GM18870 (cell line): ENCODE data around the gene ARHGAP26.

Experiments used
- ATAC-seq: cut with Tn5 transposase; IDR thresholded peaks from one replicate; pipeline ENCODE4 v1.9.1; 2021; ENCODE audit warnings: moderate library complexity; ENCODE audit not compliant: unreplicated experiment

The ARHGAP26 gene

GRCh38 chr5:142870532-142871362 is 100.6 kb downstream of the ARHGAP26 start:
- ATAC-seq: no peak

DNA sequence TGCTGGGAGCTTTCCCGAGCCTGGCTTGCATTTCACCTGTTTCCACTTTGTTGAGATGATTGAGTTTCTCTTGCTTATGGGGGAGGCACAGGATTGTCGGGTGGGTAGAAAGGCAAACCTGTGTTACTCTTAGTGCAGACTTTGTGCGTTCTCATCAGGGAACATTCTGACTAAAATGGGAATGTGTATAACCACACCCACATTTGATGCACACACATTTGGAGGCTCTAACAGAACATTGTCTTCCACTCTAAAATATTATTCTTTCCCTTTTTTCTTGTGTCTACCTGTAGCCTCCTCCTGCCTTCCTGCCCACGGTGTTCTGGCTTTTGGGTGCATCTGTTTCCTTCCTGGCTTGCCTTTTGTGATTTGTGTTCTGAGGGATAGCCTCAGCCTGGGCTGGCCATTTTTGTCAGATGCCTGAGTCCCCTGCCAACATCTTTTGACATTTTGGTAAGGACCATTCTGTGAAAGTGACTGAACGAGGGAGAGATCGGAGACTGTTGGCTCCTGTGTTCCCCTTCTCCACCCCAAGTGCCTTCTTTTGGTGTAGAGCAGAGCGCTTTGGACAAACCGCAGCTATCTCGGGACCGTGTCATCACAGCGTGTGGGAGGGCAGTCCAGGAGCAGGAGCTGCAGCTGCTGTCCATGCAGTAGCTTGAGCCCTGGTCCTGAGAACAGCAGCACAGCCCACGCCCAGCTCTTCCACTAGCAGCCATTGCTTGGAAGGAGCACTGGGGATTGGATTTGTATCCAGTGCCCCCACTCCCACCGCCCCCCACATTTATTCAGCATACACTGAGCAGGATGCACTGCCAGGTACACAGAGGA is 101.4 kb downstream of the ARHGAP26 start:
- no peak for ATAC-seq

GRCh38 chr5:142872217-142872616 is 102.0 kb downstream of the ARHGAP26 start:
- no peak for ATAC-seq

DNA sequence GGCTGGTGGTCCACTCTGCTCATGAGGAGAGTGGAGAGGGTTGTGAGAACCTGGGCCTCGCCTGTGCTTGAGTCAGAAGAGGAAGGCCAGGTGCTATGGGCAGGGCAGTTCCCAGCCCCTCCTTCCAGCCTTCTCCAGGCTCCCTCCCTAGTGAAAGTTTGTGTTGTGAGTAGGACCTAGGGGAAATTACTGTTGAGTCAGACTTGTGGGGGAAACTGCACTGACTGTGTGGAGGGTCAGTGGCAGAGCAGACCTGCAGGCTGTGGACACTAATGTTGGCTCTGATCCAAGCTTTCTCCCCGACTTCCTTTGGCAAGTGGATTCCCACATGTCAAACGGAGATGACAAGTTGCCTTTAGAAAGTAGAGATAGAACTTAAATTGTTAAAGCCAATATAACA is 102.6 kb downstream of the ARHGAP26 start:
- ATAC-seq: no peak

DNA sequence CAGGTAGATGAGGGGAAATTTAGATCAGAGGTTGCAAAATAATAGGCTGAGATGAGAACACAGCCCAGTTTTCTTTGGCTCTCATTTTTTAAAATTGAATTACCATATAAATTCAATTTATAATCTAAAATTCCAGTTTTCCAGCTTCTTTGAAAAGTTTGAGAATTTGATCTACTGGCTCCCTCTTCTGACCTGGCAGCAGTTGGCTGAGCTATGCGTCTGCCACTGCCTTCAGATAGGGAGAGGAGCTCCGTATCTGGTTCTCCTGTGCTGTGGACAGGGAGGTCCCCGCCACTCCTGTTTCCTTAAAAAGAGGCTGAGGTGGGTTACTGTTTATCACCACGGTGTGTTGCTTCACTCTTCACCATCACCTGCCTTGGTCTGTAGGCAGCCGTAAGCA is 103.7 kb downstream of the ARHGAP26 start:
- ATAC-seq: no peak

DNA sequence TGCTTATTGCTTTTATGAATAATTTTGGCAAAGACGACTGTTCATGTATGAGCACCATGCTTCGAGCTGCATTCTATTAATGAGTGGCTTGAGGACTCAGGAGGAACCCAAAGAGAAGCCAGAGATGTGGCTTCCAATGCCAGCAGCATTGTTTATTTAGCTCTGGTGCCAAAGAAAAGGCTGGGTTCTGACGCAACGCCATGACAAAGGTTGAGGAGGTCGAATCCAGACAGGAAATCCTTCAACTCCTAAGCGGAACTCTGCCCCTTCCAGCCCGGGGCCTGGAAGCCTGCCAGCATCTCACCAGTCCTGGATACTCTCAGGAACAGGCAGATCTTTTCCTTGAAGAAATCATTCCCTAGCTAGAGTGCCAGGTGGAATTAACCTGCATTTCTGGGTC is 104.4 kb downstream of the ARHGAP26 start:
- ATAC-seq: no peak

- ATAC-seq: no peak
Measured at GRCh38 chr5:142875936-142876335, 105.8 kb downstream of the ARHGAP26 start.

DNA sequence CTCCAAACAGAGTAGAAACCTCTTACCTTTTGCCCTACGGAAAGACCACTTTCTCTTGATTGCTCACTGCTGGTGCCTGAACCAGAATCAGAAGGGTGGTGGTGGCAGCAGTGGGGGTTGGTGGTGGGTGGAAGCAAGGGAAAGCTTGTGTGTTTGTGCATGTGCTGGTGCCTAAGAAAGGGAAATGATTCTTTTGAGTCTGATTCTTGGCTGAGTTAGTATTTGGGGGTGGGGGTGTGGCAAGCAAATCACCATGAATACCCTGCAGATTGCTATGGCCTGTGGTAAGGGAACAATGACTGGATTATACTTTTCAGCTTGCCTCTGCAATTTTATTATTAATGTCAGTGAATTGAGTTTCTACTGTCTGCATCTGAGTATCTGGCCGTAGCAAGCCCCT is 106.6 kb downstream of the ARHGAP26 start:
- ATAC-seq: no peak

DNA sequence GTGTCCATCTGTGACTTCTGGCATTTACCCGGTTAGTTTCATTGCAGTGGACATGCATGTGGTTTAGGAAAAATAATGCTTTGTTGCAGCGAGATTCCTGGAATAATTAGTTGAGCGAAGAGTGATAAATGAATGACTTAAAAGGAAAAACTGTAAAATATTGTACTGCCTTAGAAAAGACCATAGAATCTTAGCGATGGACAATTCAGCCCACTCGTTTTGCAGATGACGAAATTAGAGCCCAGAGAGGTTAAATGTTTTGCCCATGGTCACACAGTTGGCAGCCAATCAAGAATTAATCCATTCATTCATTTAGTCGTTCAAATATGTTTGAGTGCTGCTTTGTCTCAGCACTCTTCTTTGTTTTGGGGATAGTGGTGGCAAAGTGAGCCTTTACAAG is 107.9 kb downstream of the ARHGAP26 start:
- no peak for ATAC-seq

- no peak for ATAC-seq
Measured at GRCh38 chr5:142878638-142879037, 108.5 kb downstream of the ARHGAP26 start.

- no peak for ATAC-seq
Measured at GRCh38 chr5:142881076-142881783, 111.1 kb downstream of the ARHGAP26 start.

DNA sequence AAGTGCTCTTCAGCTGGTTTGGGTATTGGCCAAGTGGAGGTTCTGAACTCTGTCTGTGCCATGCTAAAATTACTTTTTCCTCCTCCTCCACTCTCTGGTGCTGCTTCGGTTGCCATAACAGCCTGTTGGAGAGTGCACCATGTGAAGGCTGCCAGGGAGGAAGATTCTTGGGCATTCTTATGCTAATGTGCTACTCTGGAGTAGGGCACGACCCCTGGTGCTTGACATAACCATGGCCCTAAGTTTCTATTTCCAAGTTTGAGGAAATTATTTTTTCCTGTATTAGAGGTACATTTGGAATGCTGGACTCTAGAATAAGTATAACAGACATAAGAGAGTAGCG is 111.6 kb downstream of the ARHGAP26 start:
- no peak for ATAC-seq

DNA sequence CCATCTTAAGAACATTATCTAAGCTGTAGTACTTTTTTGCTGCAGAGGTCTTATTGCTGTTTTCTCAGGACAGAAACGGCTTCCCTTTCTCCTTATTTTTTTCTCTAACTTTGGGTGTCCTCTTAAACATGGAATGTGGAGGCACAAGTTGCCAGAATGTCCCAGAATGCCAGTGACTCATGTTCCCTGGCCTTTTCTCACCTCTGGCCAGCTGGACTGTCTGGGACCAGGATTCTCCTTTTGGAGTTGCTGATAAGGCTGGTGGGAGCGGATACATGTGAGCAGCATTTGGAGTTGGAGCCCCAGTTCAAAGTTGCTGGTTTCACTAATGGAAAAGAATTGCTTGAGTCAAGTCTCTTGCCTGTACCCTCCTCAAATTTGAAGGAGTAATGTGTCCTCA is 112.8 kb downstream of the ARHGAP26 start:
- ATAC-seq: no peak

- no peak for ATAC-seq
Measured at GRCh38 chr5:142883438-142883837, 113.3 kb downstream of the ARHGAP26 start.

GRCh38 chr5:142884029-142884428 is 113.9 kb downstream of the ARHGAP26 start:
- ATAC-seq: no peak

DNA sequence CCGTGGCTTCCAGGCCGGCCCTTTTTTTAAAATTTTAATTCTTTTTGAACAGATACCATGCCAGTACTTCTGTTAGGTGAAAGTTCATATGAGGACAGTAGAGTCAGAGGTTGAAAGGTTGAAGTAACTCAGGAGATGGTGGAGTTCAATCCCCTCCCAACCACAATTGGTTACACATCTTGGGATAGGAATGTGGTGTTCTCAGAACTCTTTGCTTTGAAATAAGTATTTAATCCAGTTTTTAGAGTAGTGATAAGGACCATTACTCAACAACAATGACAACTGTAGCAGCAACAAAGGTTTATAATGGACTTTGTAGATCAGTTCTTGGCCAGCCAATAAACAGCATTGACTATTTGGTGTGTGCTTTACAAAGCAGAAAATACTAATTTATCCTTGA is 116.0 kb downstream of the ARHGAP26 start:
- ATAC-seq: no peak

GRCh38 chr5:142886956-142887355 is 116.8 kb downstream of the ARHGAP26 start:
- ATAC-seq: no peak

DNA sequence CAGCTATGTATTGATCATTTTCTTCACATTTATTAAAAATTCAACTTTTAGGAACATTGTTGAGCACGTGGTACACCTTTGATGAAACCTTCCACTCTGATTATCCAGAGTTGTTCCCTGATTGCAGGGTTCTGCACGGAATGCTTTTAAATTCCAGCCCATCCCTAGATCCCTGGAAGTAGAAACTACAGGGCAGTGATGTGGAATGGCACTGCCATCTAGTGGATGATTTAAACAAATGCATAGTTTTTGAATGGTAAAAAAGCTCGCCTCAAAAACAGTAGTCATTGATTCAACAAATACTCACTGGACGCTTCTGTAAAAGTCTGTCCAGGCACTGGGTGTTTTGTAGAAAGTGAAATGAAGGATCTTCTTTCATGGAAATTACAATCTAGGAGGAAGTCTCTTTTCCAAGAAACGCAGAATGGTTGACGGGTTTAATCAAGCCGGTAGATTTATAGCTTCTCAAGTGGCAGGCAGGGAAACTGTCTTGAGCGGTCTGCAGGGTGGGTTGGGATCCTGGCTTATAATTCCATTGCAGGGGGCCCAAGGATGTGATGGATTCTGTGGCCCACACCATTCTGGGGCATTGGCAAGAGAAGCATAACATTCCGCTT is 118.4 kb downstream of the ARHGAP26 start:
- no peak for ATAC-seq

DNA sequence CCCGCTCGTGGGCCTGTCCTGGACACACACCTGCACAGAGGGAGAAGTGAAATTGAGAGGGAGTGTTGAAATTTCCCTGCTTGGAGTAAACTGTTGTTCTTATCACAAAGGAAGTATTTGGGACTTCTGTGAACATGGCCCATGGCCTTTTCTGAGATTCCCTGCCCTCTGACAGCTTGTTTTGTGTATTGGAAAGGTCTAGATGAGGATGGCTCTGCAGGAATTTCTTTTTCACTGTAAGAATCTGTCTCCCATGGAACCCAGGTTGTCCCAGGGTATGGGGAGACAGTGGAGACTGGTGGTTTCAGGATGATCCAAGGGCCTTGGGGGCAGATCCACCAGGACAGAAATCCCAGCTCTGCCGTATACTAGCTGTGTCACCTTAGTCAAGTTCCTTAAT is 121.8 kb downstream of the ARHGAP26 start:
- no peak for ATAC-seq

- ATAC-seq: no peak
Measured at GRCh38 chr5:142894315-142894714, 124.1 kb downstream of the ARHGAP26 start.

DNA sequence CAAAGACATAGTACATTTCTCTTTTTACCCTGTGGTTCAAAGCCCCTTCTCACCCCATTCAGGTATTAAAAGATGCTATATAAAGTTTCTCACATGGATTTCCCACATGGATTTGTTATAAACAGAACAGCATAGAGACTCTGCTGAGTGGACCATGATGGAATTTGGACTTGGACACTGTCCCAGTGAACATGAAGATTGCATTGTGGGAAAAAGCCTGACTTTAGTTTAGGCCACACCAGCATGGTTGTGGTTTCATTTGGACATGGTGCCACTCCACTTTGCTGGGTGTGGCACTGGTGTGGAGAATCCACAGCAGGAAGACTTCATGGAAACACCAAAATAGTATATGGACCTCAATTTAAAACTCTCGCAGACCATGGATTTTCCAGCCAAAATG is 124.6 kb downstream of the ARHGAP26 start:
- ATAC-seq: no peak
